Raji (cell line): ENCODE data around the gene KCNH2.

Experiments used
- POLR2A ChIP-seq: IDR thresholded peaks from 2 replicates; pipeline ENCODE4 v1.6.1; 2011; ENCODE audit warnings: low read depth, low read length, control low read depth; ENCODE audit not compliant: insufficient read depth

The KCNH2 gene

GRCh38 chr7:150973571-150974451 is 4.3 kb downstream of the KCNH2 start:
- no peak for TF ChIP-seq POLR2A

GRCh38 chr7:150972741-150973140 is 5.4 kb downstream of the KCNH2 start:
- no peak for TF ChIP-seq POLR2A

GRCh38 chr7:150972023-150972468 is 6.1 kb downstream of the KCNH2 start:
- TF ChIP-seq POLR2A: no peak

GRCh38 chr7:150971242-150972022 is 6.7 kb downstream of the KCNH2 start:
- no peak for TF ChIP-seq POLR2A

GRCh38 chr7:150970424-150970823 is 7.7 kb downstream of the KCNH2 start:
- TF ChIP-seq POLR2A: no peak

- no peak for TF ChIP-seq POLR2A
Measured at GRCh38 chr7:150969475-150969874, 8.6 kb downstream of the KCNH2 start.

GRCh38 chr7:150968734-150969372 is 9.3 kb downstream of the KCNH2 start:
- no peak for TF ChIP-seq POLR2A

GRCh38 chr7:150968056-150968733 is 9.9 kb downstream of the KCNH2 start:
- TF ChIP-seq POLR2A: no peak

- no peak for TF ChIP-seq POLR2A
Measured at GRCh38 chr7:150967349-150967748, 10.8 kb downstream of the KCNH2 start.

- TF ChIP-seq POLR2A: no peak
Measured at GRCh38 chr7:150966002-150966401, 12.1 kb downstream of the KCNH2 start.

GRCh38 chr7:150965273-150965830 is 12.8 kb downstream of the KCNH2 start:
- no peak for TF ChIP-seq POLR2A

- no peak for TF ChIP-seq POLR2A
Measured at GRCh38 chr7:150964593-150965111, 13.5 kb downstream of the KCNH2 start.

GRCh38 chr7:150963707-150964559 is 14.2 kb downstream of the KCNH2 start:
- no peak for TF ChIP-seq POLR2A
